ENCODE results near the gene HMGCLL1.

Gene HMGCLL1

DNA sequence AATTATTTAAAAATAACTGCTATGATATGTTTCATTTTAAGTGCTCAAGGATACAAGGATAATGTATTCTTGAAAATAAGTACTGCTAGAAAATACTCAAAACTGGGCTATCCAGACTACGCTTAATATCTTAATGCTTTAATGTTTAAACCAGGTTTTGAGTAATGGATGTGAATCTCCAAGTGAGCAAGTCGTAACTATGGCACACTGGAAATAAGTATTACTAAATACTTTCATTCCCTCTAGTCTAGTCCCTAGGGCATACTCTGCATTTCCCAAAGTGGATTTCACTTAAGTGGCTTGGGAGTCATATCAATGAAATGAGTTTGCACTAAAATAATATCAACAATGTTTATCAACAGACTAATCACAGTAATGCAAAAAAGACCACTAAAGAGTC, 48.1 kb downstream of the HMGCLL1 start:
- DNase-seq, result no peak

DNA sequence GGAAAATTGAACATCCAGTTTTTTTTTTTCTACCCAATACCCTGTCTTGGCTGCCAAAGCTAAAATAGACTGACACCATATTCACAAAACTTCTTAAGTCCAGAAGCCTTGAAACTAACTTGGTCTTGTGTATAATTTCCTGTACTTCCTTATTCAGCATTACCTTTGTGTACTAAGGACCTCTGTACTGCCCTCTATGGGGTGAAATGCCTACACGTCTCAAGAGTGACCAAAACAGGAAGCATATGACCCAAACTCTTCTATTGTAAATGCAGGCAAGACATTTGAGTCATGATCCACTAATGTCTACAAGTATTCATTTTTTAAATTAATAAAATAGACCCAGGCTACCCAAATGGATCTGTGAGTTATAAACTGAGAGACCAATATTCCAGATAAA, 50.4 kb downstream of the HMGCLL1 start:
- no peak for DNase-seq

DNA sequence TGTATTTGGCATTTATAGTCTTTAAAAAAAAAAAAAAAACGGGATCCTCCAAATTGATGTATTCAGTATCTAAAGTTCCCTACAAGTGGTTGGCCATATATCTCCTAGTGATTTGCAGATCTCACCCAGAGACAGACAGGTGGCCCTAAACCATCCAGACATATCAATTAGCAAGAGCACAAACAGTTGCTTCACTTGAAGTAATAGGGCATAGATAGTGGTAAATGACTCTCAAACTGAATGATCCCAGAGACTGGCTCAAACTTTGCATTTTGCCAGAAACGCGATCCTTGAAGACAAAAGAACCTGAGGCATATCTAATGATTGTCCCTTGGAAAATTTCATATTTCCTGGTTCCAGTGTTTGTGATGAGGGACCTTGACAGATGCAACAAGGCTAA, 54.6 kb downstream of the HMGCLL1 start:
- DNase-seq, result no peak

DNA sequence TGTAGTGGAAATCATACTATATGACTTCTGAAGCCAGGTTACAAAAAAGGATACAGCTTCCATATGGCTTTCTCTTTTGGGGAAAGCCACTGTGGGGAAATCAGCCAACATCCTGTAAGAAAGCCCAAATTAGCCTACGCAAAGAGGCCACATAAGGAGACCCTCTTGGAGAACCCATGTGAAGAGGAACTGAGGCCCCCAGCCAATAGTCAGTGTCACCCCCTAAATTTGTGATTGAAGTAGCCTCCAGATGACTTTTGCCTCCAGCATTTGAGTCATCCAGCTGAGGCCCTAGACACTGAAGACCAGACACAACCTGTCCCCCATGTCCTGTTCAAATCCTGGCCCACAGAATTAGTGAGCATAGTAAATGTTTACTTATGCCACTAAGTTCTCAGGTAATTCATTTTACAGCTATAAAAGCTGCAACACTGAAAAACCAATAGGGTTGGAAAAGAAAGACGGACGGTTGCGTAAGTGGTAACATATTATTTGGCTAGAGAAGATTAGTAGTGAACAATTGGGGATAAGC, 60.4 kb downstream of the HMGCLL1 start:
- no peak for DNase-seq

DNA sequence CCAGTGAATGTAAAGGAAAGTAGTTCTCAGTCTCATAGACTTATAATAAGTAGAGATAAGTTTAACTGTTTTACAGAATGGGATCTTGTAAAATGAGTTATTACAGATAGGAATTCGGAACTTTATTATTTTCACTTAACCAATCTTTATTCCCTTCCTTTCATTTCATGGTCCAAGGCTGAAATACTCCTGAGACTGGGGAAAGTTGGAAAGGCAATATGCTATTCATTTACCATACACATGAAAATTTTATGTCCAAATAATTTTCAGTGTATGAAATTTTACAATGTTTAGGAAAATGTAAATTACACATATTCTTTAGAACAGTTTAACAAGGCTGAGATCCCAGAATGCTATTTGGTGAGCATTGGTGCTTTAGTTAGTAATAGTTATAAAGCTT, 62.3 kb downstream of the HMGCLL1 start:
- DNase-seq, result no peak

DNA sequence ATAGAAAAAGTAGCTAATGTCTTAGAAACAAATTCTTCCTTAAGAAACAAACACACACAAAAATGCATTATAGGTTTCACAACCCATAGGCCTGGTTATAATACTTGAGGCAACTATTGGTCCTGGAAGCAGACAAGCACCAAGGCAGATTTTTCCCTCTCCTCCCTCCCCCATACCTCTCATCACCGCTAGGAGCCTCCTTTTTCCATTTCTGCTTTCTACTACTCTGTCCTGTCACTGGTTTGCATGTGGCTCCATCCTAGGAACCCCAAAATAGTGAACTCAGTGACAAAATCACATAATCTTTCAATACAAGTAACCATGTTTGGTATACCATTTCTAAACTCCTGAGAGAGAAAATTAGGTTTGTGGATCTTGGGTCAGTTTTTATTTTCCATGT, 66.1 kb downstream of the HMGCLL1 start:
- DNase-seq, result no peak

DNA sequence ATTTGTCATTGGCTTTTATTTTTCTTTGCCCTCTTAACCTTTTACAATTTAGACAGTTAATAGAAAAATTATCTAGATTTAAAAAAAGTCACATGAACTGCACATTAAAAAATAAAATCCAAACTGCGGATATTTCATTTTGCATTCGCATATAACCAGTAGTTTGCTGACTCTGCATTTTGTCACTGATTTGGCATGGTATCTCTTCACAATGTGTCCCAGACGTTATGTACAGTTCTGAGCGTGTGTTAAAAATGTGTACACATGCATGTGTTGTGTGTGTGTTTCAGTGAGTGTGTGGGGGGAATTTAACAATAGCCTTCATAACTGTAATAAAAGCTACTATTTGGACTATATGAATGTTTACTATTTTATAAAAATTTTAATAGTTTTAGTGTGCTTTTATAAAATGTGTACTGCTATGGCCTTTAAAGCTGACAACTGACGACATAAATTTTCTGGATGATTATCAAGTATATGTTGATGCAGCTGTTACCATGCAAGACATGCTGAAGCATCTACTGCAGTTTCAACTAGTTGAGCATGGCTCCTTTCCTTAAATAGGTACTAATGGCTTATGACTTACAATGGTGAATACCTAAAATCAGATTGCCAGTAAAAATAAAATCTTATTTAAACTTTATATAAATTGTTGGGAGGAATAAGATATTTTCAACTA, 67.7 kb downstream of the HMGCLL1 start:
- no peak for DNase-seq

DNA sequence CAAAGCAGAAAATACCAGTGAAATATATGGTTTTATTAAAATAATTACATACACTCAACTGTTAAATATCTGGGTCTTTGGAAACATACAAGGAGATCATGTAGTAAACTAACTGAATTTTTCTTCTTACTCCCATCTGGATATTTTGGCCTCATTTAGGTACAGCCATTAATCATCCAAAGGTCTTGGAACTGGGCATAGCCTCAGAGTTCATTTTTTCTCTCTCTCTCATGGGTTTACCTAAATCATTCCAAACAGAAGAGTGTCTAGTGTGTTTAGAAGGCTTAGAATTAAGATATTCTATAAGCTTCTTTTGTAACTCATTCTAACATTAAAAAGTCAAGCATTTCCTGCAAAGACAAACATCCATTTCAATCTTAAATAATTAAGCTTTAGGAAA, 79.4 kb downstream of the HMGCLL1 start:
- DNase-seq, result no peak

DNA sequence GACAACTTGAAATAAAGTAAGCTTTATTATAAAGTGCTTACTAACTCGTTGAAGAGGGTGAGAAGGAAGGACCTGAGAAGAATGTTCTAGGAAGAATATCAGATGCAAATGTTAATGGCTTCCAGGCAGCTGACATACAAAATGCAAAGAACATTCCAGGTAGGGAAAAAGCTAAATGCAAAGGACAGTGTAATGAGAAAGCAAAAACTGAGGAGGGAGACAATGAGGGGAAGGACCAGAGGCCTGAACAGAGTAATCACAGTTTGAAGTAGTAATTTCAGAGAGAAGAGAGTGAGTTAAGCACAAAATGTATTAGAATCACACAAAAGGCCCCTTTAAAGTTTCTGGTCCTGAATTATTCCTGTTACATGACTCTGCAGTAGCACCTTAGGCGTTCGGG, 81.3 kb downstream of the HMGCLL1 start:
- DNase-seq, result no peak

GRCh38 chr6:55496201-55496600, 82.8 kb downstream of the HMGCLL1 start:
- no peak for DNase-seq

- no peak for DNase-seq
These were observed 83.7 kb downstream of the HMGCLL1 start for GRCh38 chr6:55495277-55495676.

GRCh38 chr6:55494411-55494810, 84.6 kb downstream of the HMGCLL1 start:
- DNase-seq, result no peak

DNA sequence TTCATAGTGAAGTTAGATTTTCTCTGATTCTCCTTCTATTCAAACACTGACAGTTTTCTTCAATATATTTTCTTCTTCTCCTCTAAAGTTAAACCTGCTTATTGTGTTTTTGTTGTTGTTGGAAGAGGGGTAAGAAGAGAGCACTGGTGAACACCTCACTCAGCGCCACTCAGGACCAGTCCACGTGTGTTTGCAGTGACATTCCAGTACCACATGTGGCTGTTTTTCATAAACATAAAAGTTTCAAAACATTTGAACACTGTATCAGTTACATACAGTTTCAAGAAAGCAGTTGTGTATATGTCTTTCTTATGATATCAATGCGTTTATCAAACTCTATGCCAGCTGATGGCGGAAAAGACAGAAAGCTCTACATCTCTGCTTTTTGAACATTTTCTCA, 86.7 kb downstream of the HMGCLL1 start:
- no peak for DNase-seq

- no peak for DNase-seq
These were observed 88.1 kb downstream of the HMGCLL1 start for GRCh38 chr6:55490871-55491270.

DNA sequence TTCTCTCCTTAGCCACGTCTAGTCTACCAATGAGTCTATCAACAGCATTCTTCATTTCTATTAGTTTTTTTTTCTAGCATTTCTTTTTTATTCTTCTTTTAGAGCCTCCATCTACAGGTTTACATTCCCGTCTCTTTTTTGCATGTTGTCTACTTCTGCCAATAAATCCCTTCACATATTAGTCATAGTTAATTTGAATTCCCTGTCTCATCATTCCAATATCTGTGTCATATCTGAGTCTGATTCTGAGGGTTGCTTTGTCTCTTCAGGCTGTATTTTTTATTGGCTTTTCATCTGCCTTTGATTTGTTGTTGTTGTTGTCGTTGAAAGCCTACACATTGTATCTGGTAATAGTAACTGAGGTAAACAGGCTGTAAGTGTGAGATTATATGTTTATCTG, 104.6 kb downstream of the HMGCLL1 start:
- no peak for DNase-seq

- DNase-seq, result no peak
These were observed 105.3 kb downstream of the HMGCLL1 start for GRCh38 chr6:55473722-55474121.

DNA sequence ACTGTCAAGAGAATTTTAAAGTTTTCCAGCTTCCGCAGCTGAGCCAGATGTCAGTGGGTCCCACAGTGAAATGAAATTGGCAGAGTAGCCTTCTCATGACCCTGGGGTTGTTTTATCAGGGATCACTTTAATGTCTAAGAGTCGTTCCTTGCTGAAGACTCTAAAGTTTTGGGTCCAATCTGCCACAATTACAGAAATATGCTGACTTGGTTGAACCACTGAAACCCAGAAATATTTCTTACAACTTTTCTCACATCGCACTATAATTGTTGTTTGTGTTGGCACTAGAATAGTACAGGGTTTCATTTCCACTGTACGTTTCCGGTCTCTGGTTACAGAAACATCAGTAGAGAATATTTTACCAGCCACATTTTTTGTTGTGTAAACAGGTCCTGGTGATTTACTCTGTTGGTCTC, 109.0 kb downstream of the HMGCLL1 start:
- DNase-seq, result no peak

GRCh38 chr6:55456016-55456415, 123.0 kb downstream of the HMGCLL1 start:
- DNase-seq, result no peak

DNA sequence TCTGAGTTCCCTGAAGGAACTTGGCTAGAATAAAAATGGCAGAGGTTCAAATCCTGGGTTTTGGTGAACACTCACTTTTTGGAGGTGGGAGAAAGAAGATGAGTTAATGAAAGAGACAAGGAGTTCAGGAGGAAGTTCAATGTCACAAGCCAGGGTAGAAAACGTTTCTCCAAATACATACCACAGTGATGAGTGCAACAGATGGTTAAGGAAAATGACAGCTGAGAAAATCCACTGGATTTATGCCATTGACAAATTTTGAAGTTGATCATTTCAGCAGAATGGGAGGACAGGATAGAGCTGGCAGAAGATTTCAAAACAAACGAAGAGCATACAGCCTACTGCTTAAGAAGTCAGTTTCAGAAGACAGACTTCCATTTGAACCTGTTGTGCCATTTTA, 129.0 kb downstream of the HMGCLL1 start:
- no peak for DNase-seq

GRCh38 chr6:55449225-55449624, 129.8 kb downstream of the HMGCLL1 start:
- DNase-seq, result no peak

GRCh38 chr6:55448451-55448850, 130.5 kb downstream of the HMGCLL1 start:
- no peak for DNase-seq

DNA sequence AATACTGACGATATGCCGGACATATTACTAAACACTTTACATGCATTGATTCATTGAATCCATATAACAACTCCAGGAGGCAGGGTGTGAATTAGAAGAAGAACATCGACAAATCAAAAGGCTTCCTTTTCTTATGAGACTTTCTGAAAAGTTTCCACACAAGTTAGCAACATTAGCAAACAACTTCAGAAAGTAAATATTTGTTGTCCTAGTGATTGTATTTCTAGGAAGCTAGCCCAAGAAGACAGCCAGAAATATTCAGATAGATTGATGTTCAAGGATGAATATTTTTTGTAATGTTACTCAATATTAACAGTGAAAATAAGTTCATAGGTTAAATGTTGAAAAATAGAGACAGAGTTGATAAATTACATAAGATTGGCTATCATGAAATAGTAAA, 131.1 kb downstream of the HMGCLL1 start:
- no peak for DNase-seq

- DNase-seq, result no peak
These were observed 133.3 kb downstream of the HMGCLL1 start for GRCh38 chr6:55445648-55446204.

GRCh38 chr6:55443238-55444134, 135.5 kb downstream of the HMGCLL1 start:
- DNase-seq, result no peak
